ENCODE measurements around the gene ATP5F1D. TPM values are rescaled to one million over a fixed set of nuclear protein-coding genes. Genes with fewer than 3 reads are reported as not detected.

Gene ATP5F1D
- total and polyA plus RNA-seq, 2 of the 13 experiments (the other 11 are each of a cell fraction or from before 2014, with no cell fraction given), result 39.4 to 78.7 TPM

- TF ChIP-seq ZNF687 (CRISPR knock-in tag; IDR thresholded peaks at IDR 0.05) (peak; percentile 35; the same call in 1 of the 2 replicates), POLR2A (IDR thresholded peaks at IDR 0.05; ENCODE audit: insufficient read depth in 1 of 2, low read depth in 2 of 2, low read length in 2 of 2) (peak in 1 of 2 experiments; percentile 54; a peak in 2 of 4 replicates), PRPF4 (IDR thresholded peaks at IDR 0.05; ENCODE audit: low read depth, low read length, poor library complexity, severe bottlenecking) (peak; percentile 63), ARID3A (IDR thresholded peaks at IDR 0.05; ENCODE audit: low read depth, low read length) (no peak), ZBTB7A (CRISPR knock-in tag; IDR thresholded peaks at IDR 0.05) (no peak), TFAP4 (IDR thresholded peaks at IDR 0.05; ENCODE audit: borderline replicate concordance, low read depth) (no peak), PCBP1 (IDR thresholded peaks at IDR 0.05; ENCODE audit: borderline replicate concordance, low read depth, low read length) (0 out of 2 replicates have a peak, but pooled peaks have one; percentile 9), RBM22 (optimal IDR thresholded peaks at IDR 0.05; ENCODE audit: low read length) (peak; percentile 32), ZBTB7B (CRISPR knock-in tag; IDR thresholded peaks at IDR 0.05) (peak; percentile 29; the same call in 1 of the 2 replicates), AGO1 (IDR thresholded peaks at IDR 0.05; ENCODE audit: low read depth, low read length, poor library complexity, severe bottlenecking) (peak; percentile 17), ZNF251 (CRISPR knock-in tag; IDR thresholded peaks at IDR 0.05) (no peak), CBX1 (IDR thresholded peaks at IDR 0.05; ENCODE audit: low read depth) (no peak), RBFOX2 (IDR thresholded peaks at IDR 0.05; ENCODE audit: low read depth, low read length) (peak; percentile 96), POLR2AphosphoS2 (IDR thresholded peaks at IDR 0.05; ENCODE audit: low read depth, low read length) (peak; percentile 83; the same call in 1 of the 2 replicates)
Measured at GRCh38 chr19:1256646-1257474, 15.3 kb downstream of the ATP5F1D start (continued).

Measured in HepG2 (cell line).